Suppressor macrophage treated with lipopolysaccharide for 1 hour (primary cell): ENCODE results near the gene MEGF11.

Experiments
- DNase-seq, 3 donors: peaks; one replicate each; pipeline ENCODE4 v3.0.0-alpha.2; 2020 to 2022

Gene MEGF11

DNA sequence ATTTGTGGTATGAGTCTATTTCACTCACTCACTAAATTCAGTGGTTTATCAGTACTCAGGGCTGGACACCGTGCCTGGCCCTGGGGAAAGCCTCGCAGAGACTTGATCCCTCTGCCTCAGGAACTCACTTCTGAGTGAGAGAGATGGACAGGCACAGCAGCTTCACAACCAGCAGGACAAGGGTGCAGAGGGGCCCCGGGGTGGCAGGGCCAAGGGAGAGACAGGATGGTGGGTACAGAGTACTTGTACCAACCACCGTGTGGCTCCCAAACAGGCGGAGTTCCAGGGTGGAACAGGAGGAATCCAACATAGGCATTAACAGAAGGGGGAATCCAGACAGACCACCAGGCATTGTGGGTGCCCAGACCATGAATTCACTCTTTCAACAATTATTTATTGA, 143.7 kb downstream of the MEGF11 start:
- no peak for DNase-seq

DNA sequence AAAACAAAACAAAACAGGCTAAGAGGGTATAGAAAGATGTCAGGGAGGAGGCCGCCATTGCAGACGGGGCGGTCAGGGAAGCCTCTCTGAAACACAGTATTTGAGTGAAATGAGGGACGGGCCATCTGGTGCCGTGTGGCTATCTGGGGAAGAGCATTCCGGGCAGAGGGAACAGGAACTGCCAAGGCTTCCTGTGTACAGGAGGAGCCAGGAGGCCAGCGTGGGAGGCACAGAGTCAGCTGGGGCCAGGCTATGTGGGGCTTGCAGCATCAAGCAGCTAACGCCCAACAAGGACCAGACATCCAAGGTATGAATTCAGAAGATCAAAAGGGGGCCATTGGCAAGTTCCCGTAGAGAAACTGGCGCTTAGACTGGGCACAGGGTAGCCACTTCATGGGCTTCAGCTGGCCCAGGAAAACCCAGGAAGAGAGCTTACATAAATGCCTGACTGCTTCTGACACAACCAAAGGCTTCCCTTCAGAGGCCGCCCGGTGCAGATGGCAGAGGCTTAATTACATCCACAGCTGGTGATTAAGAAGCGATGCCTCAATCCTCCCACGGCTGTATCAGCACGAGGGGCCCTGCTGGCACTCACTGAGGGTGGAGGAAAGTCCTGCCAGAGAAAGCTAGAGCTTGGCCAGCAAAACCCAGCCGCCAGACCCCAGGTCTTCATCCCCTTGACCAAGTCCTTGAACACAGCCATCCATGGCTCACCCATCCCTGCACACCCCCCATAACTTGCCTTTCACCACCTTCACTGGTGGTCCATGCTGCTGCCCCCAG, 144.9 kb downstream of the MEGF11 start:
- DNase-seq, result peak in 2 of 3 donors; percentile 27 to 48

DNA sequence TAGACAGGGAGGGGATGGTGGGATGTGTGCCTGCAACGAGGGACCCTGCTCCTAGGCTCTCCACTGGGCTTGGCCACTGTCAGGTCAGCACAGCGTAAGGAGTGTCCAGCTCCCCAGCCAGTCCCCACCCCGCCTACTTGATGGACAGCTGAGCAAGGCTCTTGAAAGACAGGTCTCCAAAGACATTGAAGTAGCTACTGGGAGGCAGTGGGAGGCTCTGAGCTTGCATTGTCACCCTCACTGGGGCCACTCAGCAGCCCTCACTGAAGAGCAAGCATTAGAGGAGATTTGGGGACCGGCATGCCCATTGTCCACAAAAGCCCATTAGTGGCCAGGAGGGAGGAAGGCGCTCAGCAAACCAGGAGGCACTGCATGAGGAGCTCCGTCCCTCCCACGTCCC, 146.5 kb downstream of the MEGF11 start:
- no peak for DNase-seq

DNA sequence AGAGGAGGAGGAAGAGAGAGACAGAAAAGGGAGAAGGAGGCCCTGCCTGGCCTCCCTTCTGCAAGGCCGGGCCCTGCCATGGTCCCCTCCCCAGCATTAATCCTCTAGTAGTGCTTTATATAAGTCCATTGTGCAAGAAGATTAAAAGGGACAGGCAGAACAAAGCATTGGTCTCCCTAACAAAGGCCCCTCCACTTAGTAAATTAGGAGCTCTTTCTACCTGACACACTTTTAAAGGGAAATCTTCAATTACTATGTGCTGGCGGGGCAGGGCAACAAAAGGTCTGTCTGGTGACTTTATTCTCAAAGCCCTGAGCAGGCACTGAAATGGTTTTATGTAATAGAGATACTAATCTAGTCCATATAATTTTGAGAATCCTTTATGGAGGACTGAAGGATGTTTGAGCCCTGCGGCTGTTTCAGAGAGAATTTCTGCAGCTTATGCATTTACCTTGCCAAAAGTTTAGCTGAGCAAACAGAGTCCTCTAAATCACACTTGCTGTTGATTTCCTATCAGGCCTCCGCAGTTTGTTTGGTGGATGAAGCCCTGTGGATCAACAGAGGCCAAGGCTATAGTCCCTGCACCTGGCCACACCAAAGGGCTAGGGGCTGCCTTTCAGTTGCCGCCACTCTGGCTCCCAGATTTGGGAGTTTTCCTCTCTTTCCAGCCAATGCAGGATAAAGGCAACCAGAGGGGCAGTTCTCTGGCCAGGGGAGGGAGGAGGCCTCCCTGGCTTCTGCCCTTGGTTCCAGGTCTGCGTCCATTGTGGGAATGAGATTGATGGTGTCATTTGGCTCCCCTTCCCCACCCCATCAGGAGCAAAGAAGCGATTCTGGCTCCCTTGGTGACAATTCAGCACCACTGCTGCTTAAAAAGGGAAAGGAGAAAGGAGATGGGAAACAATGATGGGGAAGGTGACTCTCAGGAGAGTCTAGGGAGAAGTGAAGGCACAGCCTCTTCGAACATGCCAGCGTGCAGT, 148.0 kb downstream of the MEGF11 start:
- no peak for DNase-seq

DNA sequence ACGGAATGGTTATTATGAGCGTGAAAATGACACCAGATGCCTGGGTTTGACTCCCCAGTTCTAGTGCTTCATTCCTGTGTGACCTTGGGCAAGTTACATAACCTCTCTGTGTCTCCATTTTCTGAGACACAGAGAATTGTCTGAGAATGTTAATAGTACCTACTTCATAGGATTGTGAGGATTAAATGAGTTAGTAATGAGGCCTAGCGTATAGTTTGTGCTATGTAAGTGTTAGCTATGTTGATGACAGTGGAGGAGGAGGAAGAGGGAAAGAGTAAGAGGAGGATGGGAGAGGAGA, 150.3 kb downstream of the MEGF11 start:
- no peak for DNase-seq

DNA sequence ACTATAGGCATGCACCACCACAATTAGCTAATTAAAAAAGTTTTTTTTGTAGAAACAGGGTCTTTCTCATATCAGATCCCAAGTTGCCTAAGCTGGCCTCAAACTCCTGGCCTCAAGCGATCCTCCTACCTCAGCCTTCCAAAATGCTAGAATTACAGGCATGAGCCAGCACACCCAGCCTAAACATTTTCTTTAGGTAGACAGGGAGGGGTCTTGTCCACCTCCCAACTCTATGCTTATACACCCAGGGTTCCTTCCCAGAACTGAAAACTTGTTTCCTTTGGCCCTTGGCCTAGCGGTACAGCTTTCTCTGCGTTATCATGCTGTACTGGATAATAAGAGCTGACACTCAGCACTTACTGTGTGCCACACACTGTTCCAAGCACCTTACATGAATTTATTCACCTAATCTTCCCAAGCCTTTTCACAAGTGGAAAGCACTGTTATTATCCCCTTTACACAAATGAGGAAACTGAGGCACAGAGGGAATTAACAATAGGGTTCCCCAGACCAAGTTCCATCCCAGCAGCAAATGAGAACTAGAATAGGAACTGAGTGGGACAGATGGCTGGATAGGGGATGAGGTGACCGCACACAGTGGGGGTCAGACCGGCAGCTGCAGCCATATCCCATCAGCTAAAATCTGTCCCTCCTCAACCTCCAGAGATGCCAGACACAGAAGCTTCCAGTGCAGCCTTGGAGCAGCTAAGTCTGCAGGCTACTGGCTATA, 150.8 kb downstream of the MEGF11 start:
- no peak for DNase-seq

DNA sequence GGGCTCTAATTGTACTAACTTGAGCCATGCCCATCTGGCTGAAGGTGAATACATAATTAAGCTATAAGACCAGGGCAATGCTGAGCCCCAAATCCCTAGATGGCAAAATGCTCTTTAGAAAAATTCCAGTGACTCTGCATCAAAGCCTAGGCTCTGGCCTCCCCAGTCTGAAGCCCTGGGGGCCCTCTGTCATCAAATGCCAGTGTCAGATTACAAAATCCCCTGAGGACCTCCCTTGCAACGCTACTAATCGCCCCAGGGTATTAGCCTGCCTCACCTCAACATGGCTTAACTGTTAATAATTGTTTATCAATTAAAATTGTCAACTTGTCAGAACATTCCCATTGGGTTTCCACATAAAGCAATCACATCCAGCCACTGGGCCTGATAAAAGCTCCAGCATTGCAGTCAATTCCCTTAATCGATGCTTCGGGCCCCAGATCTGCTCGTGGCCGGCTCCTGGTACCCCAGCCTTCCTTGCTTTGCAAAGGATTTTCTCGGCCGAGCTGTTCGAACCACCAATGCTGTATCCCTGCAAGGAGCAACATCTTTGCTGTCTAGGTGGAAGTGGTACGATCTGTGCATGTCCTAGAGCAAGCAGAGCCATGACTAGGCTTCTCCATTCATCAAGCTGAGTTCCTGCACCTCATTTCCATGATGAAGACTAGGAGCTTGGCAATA, 151.7 kb downstream of the MEGF11 start:
- no peak for DNase-seq

DNA sequence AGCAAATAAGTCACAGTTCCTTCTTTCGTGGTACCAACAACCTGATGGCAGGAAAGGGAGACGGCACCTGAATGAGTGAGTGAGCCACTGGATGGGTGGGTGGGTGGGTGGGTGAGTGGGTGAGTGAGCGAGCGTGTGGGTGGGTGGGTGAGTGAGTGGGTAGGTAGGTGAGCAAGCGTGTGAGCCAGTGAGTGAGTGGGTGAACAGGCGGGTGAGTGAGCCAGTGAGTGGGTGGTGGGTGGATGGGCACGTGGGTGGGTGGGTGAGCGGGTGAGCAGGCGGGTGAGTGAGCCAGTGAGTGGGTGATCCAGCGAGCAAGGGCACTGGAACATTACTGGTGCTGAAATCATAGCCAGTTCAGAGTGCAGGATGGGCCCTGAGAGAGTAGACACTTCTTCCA, 152.8 kb downstream of the MEGF11 start:
- DNase-seq, result no peak

DNA sequence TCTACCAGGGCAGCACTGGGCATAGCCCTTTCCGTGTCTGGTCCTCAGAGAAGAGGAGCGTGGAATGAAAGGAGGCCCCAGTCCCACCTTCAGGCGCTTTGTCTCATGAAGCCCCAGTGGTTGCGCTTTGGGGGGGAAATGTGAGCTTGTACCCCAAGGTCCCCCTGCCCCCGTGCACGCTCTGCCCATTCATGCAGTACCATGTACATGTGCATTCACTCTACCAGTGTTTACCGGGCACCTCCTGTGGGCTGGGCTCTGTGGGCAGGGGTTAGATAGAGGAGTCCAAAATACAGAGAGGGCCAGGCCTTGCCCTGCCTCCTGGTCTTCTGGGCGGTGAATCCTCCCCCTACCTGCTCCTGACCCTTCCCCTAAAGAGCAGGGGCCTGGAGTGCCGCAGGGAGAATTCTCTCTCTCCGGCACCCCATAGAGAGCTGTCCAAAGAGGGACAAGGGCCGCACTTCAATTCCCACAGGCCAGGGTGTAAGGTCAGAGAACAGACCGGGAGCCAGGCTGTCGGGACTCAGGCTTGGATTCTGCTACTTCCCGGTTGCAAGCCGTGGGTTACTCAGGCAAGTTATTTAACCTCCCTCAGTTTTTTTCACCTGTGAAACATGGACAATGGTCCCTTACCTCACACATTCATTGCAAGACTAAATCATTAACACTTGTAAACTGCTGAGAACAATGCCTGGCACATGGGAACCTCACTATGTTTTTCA, 153.4 kb downstream of the MEGF11 start:
- DNase-seq, result no peak

DNA sequence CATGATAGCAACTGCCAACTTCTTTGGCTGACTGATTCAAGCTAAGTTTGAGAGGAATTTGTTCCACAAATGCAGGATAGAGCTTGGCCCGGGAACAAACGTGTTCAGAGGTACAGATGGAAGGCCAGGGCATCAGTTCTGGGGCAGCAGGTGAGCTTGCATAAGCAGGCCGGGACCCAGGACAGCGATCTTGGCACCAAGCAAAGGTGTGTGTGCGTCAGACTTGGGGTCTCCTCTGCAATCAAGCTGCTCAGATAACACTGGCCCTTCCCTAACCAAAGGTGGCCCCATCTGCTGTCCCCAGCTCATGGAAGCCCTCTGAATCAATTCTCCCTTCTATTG, 155.6 kb downstream of the MEGF11 start:
- no peak for DNase-seq

DNA sequence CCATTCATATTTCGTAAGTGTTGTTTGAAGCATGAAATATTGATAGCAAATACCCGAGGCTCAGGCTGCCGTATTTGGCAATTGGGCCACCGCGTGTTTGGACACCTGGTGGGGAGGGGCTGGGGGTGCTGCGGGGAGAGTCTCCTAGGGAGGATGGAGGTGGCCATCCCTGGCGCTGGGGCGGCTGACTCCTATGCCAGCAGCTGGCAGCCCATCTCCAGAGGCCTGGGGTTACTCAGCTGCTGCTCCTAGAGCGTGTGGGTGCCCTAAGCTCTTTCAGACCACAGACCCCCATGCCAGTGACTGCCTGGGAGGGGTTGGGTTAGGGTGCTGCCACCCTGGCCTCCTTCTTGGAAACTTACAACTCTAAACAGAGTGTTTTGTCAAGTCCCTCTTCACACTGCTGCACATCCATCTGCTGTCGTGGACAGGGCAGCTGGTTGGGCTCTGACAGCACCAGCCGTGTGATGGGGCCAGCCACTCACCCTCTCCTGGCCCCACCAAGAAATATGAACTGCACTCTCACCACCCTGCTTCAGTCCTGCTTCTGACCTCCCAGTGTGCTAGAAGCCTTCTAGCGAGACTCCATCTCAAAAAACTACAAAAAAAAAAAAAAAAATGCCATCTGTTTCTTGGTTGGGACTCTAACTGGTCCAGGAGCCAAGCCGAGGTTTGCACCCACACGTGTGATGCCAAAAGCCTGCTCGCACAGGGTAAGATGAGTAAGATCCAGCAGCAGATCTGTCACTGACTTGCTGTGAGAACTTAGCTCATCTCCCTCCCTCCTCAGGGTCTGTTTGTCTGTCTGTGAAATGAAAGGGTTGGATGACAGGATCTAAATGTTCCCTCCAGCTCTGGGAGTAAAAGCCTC, 156.2 kb downstream of the MEGF11 start:
- DNase-seq, result no peak

DNA sequence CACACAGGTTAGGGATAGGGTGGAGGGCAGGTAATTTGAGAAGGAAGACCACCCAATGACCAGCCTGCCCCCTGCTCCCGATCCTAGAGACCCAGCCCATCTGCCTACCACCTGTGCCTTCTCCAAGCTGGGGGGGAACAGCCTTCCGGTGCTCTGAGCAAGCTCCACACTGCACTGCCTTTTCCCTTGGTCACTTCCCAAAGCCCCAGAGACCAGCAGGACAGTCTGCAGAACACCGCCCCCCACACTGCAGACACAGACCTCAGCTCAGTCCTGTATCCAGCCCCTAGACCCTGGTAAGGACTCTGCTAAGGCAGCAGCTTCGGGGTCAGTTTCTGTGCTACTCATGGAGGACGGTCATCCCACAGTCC, 156.9 kb downstream of the MEGF11 start:
- no peak for DNase-seq

DNA sequence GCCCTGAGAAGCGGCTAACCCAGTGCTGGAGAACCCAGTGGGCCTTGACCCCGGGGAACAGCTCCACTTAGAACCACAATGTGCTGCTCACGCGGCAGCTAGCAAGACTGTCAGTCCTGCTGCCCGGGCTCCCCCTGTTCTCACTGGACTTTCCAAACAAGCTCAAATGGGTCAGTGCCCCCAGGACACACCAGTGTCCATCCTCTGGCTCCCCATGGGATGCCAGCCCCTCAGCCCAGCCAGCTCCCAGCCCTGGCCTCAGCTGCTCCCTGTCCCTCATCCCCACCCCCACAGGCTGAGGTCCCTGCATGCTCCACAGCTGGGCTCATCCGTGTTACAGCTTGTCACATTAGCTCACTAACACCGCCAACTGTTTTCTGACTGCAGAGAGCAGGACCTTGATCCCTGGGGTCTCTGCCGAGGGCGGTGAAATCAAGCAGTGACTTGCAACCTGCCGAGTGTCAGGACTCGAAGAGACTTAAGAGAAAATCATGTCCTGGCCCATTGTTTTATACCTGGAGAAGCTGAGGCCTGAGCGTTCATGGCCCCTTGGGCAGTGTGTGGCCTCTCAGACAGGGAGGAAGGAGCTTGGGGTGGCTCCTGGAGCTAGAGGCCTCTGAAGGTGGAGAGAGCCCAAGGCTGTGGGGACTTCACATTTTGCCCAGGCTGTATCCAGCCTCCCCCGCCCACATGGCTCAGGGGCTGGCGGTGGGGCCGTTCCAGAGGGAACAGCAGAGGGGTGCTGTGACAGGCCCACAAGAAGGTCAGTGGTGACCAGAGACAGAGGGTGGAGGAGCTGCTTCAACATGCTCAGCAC, 157.5 kb downstream of the MEGF11 start:
- no peak for DNase-seq

DNA sequence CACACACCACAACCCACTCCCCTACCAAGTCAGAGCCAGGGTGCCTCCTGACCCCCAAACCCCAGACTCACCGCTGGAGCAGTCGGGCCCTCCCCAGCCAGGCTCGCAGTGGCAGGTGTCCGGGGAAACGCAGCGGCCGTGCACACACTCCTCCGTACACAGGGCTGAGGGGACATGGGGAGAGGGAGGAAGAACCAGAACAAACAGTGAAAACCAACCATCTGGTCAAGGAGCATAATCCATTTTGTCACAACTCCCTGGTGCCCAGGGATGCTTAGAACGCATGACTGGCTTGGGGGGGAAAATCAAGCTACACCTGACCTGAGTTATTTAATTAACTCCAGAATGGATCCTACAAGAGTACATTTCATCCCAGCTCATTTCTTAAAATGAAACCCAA, 159.2 kb downstream of the MEGF11 start:
- no peak for DNase-seq

DNA sequence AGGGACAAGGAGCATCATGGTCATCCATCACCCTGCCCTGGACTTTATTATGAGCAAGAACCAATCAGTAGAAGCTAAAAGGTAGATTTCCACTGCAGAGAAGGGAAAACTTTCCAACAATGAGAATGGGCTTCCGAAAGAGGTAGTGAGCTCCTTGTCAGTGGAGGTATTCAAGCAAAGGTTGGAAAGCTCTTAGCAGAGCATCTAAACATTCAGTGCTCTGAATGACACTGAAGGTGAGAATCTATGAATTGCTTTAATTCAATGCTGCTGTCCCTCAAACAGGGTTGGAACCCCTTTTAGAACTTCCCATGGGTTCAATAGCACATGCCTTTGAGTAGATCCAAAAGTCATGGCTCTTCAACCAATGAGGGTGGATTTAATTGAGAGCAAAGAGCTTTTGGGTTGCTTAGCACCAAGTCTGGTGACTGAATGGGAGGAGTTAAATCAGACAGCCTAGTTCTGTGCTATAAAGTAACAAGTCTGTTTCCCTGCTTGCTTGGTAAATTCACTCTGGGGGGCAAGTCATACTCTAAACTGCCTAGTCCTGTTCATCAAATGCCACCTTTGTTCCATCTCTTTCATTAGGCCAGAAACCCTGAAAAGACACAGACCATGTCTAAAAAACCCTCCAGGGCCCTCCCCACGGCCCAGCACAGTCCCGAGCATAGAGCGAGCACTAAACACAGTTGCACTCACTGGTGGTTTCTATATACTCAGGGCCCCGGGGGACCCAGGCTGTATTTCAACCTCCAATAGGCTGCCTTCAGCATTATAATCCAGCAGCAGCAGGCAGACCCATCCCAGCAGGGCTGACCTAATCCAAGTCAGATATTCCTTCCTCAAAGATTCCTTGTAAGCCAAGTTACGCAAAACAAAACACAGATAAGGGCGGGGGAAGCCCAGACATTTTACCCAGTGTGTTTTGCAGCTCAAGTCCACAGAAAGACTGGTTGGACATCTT, 161.2 kb downstream of the MEGF11 start:
- no peak for DNase-seq

DNA sequence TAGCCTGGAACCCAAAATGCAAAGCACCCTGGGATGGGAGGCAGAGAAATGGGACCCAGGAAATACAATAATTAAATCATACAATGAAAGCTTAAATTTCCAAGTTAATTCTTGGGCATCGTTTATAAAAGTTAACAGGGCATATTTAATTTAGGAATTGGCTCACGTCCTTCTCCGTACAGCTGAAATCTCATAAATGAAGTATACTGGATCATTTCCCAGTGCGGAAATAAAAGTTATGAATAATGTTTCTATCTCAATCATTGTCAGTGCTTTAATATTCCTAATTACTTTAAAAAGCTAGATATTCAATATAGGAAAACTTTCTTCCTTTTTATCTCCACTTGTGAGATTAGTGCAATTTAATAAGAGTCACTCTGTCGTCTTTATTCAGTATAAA, 164.0 kb downstream of the MEGF11 start:
- no peak for DNase-seq

DNA sequence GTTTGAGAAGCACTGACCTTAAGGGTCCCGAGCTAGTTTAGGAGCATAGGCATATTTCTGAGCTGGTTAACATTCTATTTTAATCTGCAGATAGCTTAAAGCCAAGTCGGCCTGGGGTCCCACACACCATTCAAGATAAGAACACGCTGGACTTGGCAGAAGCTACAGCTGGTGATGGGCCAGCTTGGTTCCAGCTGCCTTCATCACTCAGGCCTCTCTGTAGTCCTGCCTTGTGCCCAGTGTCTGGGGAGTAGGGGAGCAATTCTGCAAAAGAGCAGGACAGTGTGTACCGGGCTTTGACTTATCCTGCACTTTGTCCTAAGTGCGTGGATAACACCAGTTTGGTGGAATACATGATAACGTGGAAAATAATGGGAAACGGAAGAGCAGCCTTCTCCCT, 164.5 kb downstream of the MEGF11 start:
- no peak for DNase-seq

DNA sequence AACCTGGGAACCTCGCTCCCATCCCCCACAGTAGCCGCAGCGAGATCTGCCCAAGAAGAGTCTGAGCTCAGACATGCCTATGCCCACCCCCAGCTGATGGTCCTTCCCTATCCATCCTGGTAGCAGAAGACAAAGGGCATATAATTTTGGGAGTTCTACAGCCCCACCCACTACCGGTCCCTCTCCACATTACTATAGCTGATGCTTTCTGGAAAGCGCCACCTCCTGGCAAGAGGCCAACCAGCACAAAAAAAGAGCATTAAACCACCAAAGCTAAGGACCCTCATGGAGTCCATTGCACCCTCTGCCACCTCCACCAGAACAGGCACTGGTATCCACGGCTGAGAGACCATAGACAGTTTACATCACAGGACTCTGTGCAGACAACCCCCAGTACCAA, 168.4 kb downstream of the MEGF11 start:
- peak; percentile 27 to 43 (median 30) for DNase-seq

DNA sequence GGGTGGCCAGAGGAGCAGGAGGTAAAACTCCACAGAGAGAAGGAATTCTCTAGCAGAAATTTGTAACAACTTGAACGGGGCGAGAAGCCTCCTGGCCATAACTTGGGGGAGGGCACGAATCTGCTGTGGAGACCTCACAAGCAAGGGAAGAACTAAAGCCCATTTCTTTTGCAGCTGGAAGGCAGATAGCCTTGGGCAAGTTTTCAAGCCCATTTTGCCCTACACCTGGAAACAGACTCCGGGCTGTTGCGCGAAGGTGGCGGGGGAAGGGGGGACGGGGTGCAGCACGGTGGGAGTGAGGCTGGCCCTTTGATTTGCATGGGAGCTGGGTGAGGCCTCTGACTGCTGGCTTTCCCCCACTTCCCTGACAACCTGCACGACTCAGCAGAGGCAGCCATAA, 168.8 kb downstream of the MEGF11 start:
- DNase-seq, result no peak
